Panc1 (cell line): Measurements from ENCODE around the gene TMED9. TPM values are rescaled to one million over a fixed set of nuclear protein-coding genes. Genes with fewer than 3 reads are reported as not detected.

Source experiments
- ATAC-seq: fragments of 200-7000 bp; cut with Tn5 transposase; 2 replicates; pipeline ENCODE4 v1.9.1; 2020; ENCODE audit warnings: mild to moderate bottlenecking, moderate library complexity
- BruUV-seq: library from RNA; stranded (reverse); fragments of 400-500 nt; replicated peaks from 2 replicates; lab custom pipeline; 2021; lab: Mats Ljungman, UMichigan
- CTCF ChIA-PET: fragments of 300-600 bp; sonication (Branson Sonifier 250); formaldehyde crosslinking; loops from one replicate; lab custom pipeline; 2022; ENCODE audit warnings: antibody characterized with exemption; lab: Charles Lee
- POLR2A ChIA-PET: fragments of 300-600 bp; sonication (Branson Sonifier 250); formaldehyde crosslinking; loops from one replicate; lab custom pipeline; 2022; ENCODE audit warnings: antibody characterized with exemption; lab: Charles Lee
- DNase-seq: peaks from one replicate; pipeline ENCODE4 v3.0.0-alpha.2; 2010; ENCODE audit warnings: low read depth, low spot score
- H3K27ac ChIP-seq: 2 replicates; pipeline ENCODE4 v1.5.1; 2011; ENCODE audit warnings: mild to moderate bottlenecking, low read length, inconsistent platforms
- H3K27me3 ChIP-seq: fragments of 200-500 bp; sonication (Bioruptor generic); 2 replicates; pipeline ENCODE4 v1.6.0; 2014; ENCODE audit warnings: low read length, inconsistent platforms; ENCODE audit not compliant: control insufficient read depth, insufficient read depth
- H3K36me3 ChIP-seq: fragments of 200-500 bp; sonication (Bioruptor generic); 2 replicates; pipeline ENCODE4 v1.5.1; 2014; ENCODE audit warnings: inconsistent platforms, mild to moderate bottlenecking, low read length, moderate library complexity; ENCODE audit not compliant: control insufficient read depth, insufficient read depth
- H3K4me1 ChIP-seq: 2 replicates; pipeline ENCODE4 v1.5.1; 2011; ENCODE audit warnings: inconsistent platforms, mild to moderate bottlenecking, low read length, moderate library complexity; ENCODE audit not compliant: control insufficient read depth, insufficient read depth
- H3K4me3 ChIP-seq, 2 experiments: 2 replicates each; pipeline ENCODE4 v1.5.1; 2011 to 2012; ENCODE audit warnings: low read depth in 2 of 2, low read length in 2 of 2, mild to moderate bottlenecking in 2 of 2, inconsistent platforms in 1 of 2, moderate library complexity in 1 of 2
- H3K9me3 ChIP-seq: fragments of 200-500 bp; sonication (Bioruptor generic); 2 replicates; pipeline ENCODE4 v1.5.1; 2014; ENCODE audit warnings: low read depth, mild to moderate bottlenecking, inconsistent platforms, low read length, moderate library complexity; ENCODE audit not compliant: control insufficient read depth, insufficient read depth
- POLR2AphosphoS5 ChIP-seq: IDR thresholded peaks from 2 replicates; pipeline ENCODE4 v1.6.1; 2012; ENCODE audit warnings: mild to moderate bottlenecking, low read depth, low read length, moderate library complexity
- SIN3A ChIP-seq: IDR thresholded peaks from 2 replicates; pipeline ENCODE4 v1.6.1; 2012; ENCODE audit warnings: low read depth, mild to moderate bottlenecking, low read length, moderate library complexity, borderline replicate concordance; ENCODE audit not compliant: insufficient read depth
- TCF7L2 ChIP-seq: IDR thresholded peaks from 2 replicates; pipeline ENCODE4 v1.6.1; 2011; ENCODE audit warnings: mild to moderate bottlenecking, low read depth, low read length, inconsistent platforms
- in situ Hi-C: cut with HindIII; loops from 2 replicates; pipeline ENCODE4 v1.10.0; 2016; ENCODE audit warnings: low sequenced_read_pairs, low pct_unique_long_range_greater_than_20kb
- intact Hi-C: fragments of 100-400 bp; cut with micrococcal nuclease; formaldehyde crosslinking; loops from one replicate; pipeline ENCODE4 v1.10.0; 2022; ENCODE audit not compliant: unreplicated experiment
- total RNA-seq: library from RNA; stranded (reverse); gene quantifications from one replicate; pipeline ENCODE4 v1.2.1, GENCODE V29; 2021; ENCODE audit not compliant: unreplicated experiment
- TF ChIP-seq, protein P1 (sequence below), 2 experiments: IDR thresholded peaks; 2 replicates each; pipeline ENCODE4 v1.6.1; 2011 to 2012; ENCODE audit warnings: low read depth in 2 of 2, control low read depth in 1 of 2, low read length in 1 of 2, mild to moderate bottlenecking in 1 of 2, moderate library complexity in 1 of 2; ENCODE audit not compliant: insufficient read depth in 1 of 2
- TF ChIP-seq, protein P2 (sequence below): fragments of 450-650 bp; IDR thresholded peaks from 2 replicates; pipeline ENCODE4 v1.5.1; 2017; ENCODE audit warnings: mild to moderate bottlenecking

The TMED9 gene
- total RNA-seq, 1 experiment from 2014 or later, result 293 TPM

DNA sequence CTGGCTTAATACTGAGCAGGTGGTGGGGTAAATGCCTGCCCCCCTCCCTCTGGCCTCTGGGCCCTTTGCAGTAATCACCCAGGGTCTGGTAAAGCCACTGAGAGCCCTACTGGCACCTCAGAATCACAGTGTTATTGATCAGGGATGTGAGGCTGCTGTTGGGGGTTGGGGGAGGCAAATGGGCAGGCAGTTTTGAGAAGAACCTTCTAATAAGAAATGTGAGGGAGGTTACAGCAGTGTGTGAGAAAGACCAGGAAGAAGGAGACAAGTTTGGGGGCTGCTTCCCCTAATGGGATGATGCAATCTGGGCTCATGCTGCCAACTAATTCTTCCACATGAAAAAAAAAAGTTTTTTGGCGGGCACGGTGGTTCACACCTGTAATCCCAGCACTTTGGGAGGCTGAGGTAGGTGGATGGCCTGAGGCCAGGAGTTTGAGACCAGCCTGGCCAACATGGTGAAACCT is 4.8 kb downstream of the TMED9 start:
- POLR2A ChIA-PET, result interaction anchor here (0.6 to 0.7 kb wide), 2 partner anchors 38 to 99 kb away, joined by 3 to 7 read pairs; no protein-coding TSS in a partner anchor
- Histone ChIP-seq H3K27me3 (no peaks in the 10 kb centered on the region), H3K4me1 (peaks cover 11% of the 10 kb centered on the region), H3K36me3 (peaks cover 14% of the 10 kb centered on the region), H3K27ac (no peak overlapping the region), H3K4me3 (no peak overlapping the region), H3K9me3 (no peaks in the 10 kb centered on the region)
- ATAC-seq (no peak), DNase-seq (no peak)
- intact Hi-C loops (no loop called here), in situ Hi-C loops (loop anchor here (10.0 kb wide), 1 partner anchor 52 kb away; no protein-coding TSS in a partner anchor)
- TF ChIP-seq TCF7L2, result no peak
- TF ChIP-seq, protein P1, sequence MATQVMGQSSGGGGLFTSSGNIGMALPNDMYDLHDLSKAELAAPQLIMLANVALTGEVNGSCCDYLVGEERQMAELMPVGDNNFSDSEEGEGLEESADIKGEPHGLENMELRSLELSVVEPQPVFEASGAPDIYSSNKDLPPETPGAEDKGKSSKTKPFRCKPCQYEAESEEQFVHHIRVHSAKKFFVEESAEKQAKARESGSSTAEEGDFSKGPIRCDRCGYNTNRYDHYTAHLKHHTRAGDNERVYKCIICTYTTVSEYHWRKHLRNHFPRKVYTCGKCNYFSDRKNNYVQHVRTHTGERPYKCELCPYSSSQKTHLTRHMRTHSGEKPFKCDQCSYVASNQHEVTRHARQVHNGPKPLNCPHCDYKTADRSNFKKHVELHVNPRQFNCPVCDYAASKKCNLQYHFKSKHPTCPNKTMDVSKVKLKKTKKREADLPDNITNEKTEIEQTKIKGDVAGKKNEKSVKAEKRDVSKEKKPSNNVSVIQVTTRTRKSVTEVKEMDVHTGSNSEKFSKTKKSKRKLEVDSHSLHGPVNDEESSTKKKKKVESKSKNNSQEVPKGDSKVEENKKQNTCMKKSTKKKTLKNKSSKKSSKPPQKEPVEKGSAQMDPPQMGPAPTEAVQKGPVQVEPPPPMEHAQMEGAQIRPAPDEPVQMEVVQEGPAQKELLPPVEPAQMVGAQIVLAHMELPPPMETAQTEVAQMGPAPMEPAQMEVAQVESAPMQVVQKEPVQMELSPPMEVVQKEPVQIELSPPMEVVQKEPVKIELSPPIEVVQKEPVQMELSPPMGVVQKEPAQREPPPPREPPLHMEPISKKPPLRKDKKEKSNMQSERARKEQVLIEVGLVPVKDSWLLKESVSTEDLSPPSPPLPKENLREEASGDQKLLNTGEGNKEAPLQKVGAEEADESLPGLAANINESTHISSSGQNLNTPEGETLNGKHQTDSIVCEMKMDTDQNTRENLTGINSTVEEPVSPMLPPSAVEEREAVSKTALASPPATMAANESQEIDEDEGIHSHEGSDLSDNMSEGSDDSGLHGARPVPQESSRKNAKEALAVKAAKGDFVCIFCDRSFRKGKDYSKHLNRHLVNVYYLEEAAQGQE (IDR thresholded peaks at IDR 0.05; ENCODE audit: insufficient read depth in 1 of 2, low read depth in 2 of 2, low read length in 1 of 2), result no peak
- no peak for TF ChIP-seq POLR2AphosphoS5
- TF ChIP-seq, protein P2, sequence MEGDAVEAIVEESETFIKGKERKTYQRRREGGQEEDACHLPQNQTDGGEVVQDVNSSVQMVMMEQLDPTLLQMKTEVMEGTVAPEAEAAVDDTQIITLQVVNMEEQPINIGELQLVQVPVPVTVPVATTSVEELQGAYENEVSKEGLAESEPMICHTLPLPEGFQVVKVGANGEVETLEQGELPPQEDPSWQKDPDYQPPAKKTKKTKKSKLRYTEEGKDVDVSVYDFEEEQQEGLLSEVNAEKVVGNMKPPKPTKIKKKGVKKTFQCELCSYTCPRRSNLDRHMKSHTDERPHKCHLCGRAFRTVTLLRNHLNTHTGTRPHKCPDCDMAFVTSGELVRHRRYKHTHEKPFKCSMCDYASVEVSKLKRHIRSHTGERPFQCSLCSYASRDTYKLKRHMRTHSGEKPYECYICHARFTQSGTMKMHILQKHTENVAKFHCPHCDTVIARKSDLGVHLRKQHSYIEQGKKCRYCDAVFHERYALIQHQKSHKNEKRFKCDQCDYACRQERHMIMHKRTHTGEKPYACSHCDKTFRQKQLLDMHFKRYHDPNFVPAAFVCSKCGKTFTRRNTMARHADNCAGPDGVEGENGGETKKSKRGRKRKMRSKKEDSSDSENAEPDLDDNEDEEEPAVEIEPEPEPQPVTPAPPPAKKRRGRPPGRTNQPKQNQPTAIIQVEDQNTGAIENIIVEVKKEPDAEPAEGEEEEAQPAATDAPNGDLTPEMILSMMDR, result no peak
- no peak for TF ChIP-seq SIN3A
- BruUV-seq, result no TSS peak
- CTCF ChIA-PET, result no interaction called here

DNA sequence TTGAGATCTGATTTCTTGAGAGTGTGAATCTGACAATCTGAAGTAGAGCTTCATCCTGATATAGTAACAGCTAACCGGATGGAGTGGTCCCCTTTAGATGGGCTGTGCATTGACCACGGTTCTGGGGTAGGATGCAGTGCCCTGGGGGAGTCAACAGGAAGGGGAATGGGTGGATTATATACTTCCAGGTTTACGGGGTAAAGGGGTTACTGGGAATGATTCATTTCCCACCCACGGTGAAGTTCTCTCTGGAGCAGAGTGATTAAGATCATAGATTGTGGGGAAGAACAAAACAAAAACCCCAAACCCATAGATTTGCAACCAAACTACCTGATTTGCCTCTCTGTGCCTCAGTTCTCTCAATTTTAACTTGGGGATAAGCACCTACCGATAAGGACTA is 6.5 kb downstream of the TMED9 start:
- Histone ChIP-seq H3K4me1 (peaks cover 11% of the 10 kb centered on the region), H3K27ac (no peak overlapping the region), H3K9me3 (no peaks in the 10 kb centered on the region), H3K36me3 (peaks cover 14% of the 10 kb centered on the region), H3K27me3 (no peaks in the 10 kb centered on the region), H3K4me3 (0 out of 4 replicates have a peak overlapping the region, but pooled peaks of 1 of the 2 experiments have one; percentile 11)
- intact Hi-C loops (no loop called here), in situ Hi-C loops (loop anchor here (10.0 kb wide), 1 partner anchor 54 kb away; no protein-coding TSS in a partner anchor)
- ATAC-seq (no peak), DNase-seq (no peak)
- TF ChIP-seq TCF7L2 (no peak), POLR2AphosphoS5 (no peak), SIN3A (no peak)
- TF ChIP-seq, protein P2, result no peak
- TF ChIP-seq, protein P1 (IDR thresholded peaks at IDR 0.05; ENCODE audit: insufficient read depth in 1 of 2, low read depth in 2 of 2, low read length in 1 of 2), result no peak
- CTCF ChIA-PET, result no interaction called here
- BruUV-seq, result no TSS peak
- POLR2A ChIA-PET, result no interaction called here
